ENCODE data around the gene INTS6. TPM values are rescaled to one million over a fixed set of nuclear protein-coding genes. Genes with fewer than 3 reads are reported as not detected.

The INTS6 gene
- total and polyA plus RNA-seq, 4 donors, result 9.8 to 51.6 (median 25.2) TPM

DNA sequence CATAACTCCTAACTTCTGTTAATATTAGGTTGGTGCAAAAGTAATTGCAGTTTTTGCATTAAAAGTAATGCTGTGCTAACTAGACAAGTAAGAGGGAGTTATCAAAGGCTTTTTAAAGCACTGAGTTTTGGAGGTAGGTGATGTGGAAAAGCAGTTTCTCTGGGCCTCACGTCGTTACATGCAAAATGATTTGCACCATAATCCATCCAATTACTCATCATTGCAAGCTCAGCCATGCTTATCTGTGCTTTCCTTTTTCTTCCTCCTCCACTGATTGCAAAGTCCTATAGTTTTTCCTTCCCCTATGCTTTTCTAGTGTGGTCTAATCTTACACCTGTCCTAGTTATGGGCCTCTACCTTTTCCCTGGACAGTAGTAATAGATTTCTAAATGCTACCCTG lies 35.4 kb upstream of the INTS6 start:
- intact Hi-C loops (cut with DNase I), result no loop called here
- H3K4me3 ChIP-seq (ENCODE audit: low read length in 2 of 2), result no peak overlapping the region
- WGBS, 2 donors, result 89 to 93% methylated on average over 2 of the region's 2 CpGs
- no peak overlapping the region for H3K27ac ChIP-seq (ENCODE audit: low read depth in 1 of 2, low read length in 2 of 2)
- no peak for ATAC-seq (ENCODE audit: low FRiP score)
- H3K4me1 ChIP-seq (ENCODE audit: control insufficient read depth in 1 of 2, insufficient read depth in 2 of 2, low read length in 2 of 2), result no peaks in the 10 kb centered on the region
- H3K27me3 ChIP-seq (ENCODE audit: control insufficient read depth in 1 of 2, insufficient read depth in 2 of 2, low read length in 1 of 2), result peaks cover 0 to 1% of the 10 kb centered on the region in 2 donors
- peaks cover 3% of the 10 kb centered on the region for H3K9me3 ChIP-seq (ENCODE audit: control insufficient read depth, low read length)
- no peaks in the 10 kb centered on the region for H3K36me3 ChIP-seq (ENCODE audit: control insufficient read depth in 1 of 2, insufficient read depth in 2 of 2, low read length in 1 of 2)
- DNase-seq, result no peak

DNA sequence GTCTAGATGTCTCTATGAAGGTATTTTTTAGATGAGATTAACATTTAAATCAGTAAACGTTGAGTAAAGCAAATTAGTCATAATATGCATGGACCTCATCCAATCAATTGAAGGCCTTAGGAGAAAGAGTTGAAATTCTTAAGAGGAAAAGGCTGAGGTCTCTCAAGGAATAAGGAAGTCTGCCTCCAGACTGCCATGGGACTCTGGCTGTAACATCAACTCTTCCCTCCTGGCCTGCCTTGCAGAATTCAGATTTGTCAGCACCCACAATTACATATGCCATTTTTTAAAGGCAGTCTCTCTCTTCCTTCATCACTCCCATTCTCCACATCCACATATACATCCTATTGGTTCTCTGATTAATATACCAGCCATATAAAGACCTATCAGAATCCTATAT lies 28.8 kb upstream of the INTS6 start:
- no peak for ATAC-seq (ENCODE audit: low FRiP score)
- WGBS, 2 donors, result 63 to 70% methylated on average over 1 of the region's 1 CpG

DNA sequence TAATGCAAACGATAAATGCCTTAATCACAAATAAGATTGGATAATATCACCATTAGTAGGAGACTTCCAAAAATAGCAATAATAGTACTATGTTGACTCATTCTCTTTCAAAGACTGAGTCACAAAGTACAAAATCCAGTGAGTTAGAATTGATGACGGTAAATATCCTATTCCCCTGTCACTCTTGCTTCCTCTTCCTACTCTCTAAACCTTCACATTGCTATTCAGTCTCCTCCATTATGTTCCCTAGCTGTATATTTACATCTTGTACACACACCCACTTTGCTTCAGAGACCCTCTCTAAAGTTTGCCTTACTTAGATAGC lies 26.3 kb upstream of the INTS6 start:
- 36 to 38% methylated on average over 2 of the region's 2 CpGs for WGBS, 2 donors
- Histone ChIP-seq H3K27me3 (ENCODE audit: control insufficient read depth in 1 of 2, insufficient read depth in 2 of 2, low read length in 1 of 2) (no peaks in the 10 kb centered on the region), H3K36me3 (ENCODE audit: control insufficient read depth in 1 of 2, insufficient read depth in 2 of 2, low read length in 1 of 2) (no peaks in the 10 kb centered on the region), H3K9me3 (ENCODE audit: control insufficient read depth, low read length) (no peaks in the 10 kb centered on the region), H3K27ac (ENCODE audit: low read depth in 1 of 2, low read length in 2 of 2) (no peak overlapping the region), H3K4me3 (ENCODE audit: low read length in 2 of 2) (no peak overlapping the region), H3K4me1 (ENCODE audit: control insufficient read depth in 1 of 2, insufficient read depth in 2 of 2, low read length in 2 of 2) (no peaks in the 10 kb centered on the region)
- intact Hi-C loops (cut with DNase I), result no loop called here
- DNase-seq (no peak), ATAC-seq (ENCODE audit: low FRiP score) (no peak)

More for the DNA sequence above, 28.8 kb upstream of the INTS6 start:
- Histone ChIP-seq H3K27ac (ENCODE audit: low read depth in 1 of 2, low read length in 2 of 2) (no peak overlapping the region), H3K4me3 (ENCODE audit: low read length in 2 of 2) (no peak overlapping the region), H3K9me3 (ENCODE audit: control insufficient read depth, low read length) (no peaks in the 10 kb centered on the region), H3K27me3 (ENCODE audit: control insufficient read depth in 1 of 2, insufficient read depth in 2 of 2, low read length in 1 of 2) (no peaks in the 10 kb centered on the region), H3K4me1 (ENCODE audit: control insufficient read depth in 1 of 2, insufficient read depth in 2 of 2, low read length in 2 of 2) (no peaks in the 10 kb centered on the region), H3K36me3 (ENCODE audit: control insufficient read depth in 1 of 2, insufficient read depth in 2 of 2, low read length in 1 of 2) (no peaks in the 10 kb centered on the region)
- intact Hi-C loops (cut with DNase I), result no loop called here
- DNase-seq, result no peak

DNA sequence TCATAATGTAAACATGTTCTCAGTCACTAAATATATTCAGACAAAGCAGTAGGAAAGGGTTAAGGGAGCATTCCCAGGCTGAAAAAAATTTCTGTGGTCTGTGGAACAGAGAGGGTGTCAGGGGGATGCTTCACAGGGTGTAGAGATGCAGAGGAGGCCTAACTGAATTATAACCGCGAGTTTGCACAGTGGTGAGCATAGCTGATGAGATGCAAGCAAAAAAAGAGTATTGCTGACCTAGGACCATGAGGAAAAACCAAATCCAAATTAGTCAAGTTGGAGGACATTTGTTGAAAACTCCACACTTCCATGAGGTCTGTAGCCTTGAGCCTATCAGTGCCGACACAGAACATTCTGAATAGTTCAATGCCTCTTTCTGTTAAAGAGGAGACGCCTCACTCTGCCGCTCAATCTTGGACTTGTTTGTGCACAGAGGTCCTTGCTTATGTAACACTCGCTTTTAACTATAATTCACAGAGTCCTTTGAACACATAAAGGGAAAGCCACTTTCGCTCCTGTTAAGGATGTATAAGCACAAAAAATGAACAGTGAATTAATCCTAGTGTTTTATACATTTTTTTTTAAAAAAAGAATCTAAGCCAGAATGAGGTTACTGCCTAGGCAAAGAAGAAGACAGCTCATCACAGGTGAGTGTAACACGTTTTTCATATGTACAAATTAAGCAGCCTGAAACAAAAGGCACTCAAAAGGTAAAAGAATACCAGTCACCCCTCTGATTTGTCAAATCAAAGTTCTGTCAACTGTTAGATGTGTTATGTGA lies 25.8 kb upstream of the INTS6 start:
- intact Hi-C loops (cut with DNase I), result no loop called here
- H3K4me3 ChIP-seq (ENCODE audit: low read length in 2 of 2), result no peak overlapping the region
- H3K27ac ChIP-seq (ENCODE audit: low read depth in 1 of 2, low read length in 2 of 2), result no peak overlapping the region
- H3K36me3 ChIP-seq (ENCODE audit: control insufficient read depth in 1 of 2, insufficient read depth in 2 of 2, low read length in 1 of 2), result no peaks in the 10 kb centered on the region
- H3K4me1 ChIP-seq (ENCODE audit: control insufficient read depth in 1 of 2, insufficient read depth in 2 of 2, low read length in 2 of 2), result no peaks in the 10 kb centered on the region
- H3K27me3 ChIP-seq (ENCODE audit: control insufficient read depth in 1 of 2, insufficient read depth in 2 of 2, low read length in 1 of 2), result no peaks in the 10 kb centered on the region
- ATAC-seq (ENCODE audit: low FRiP score) (no peak), DNase-seq (no peak)
- WGBS, 2 donors, result 87 to 88% methylated on average over 8 of the region's 8 CpGs
- H3K9me3 ChIP-seq (ENCODE audit: control insufficient read depth, low read length), result no peaks in the 10 kb centered on the region

DNA sequence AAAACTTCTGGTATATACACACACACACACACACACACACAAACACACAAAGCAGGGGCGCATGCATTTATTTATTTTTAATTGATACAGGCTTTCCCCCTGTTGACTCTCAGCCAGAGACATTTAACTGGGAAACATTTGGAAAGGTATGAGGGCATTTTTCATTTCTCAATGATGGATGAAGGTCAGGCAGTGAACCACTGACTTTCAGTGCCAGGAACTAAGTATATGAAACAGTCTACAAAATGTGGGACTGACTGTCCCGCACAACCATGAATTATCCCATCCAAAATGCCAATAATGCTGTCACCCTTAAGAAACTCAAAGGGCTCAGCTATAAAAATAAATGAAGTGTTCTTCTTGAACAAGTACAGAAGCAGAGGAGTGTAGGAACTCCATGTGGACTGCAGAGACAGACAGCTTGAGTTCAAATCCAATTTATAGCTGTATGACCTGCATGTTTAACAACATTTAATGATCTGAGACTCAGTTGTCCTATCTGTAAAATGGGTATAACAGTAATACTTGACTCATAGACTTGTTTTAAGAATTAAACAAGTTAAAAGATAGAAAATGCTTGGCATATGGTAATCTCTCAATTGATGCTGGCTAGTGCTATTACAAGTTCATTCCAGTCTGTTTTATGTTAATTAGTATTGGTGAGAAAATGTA lies 25.0 kb upstream of the INTS6 start:
- no peaks in the 10 kb centered on the region for H3K27me3 ChIP-seq (ENCODE audit: control insufficient read depth in 1 of 2, insufficient read depth in 2 of 2, low read length in 1 of 2)
- no peaks in the 10 kb centered on the region for H3K4me1 ChIP-seq (ENCODE audit: control insufficient read depth in 1 of 2, insufficient read depth in 2 of 2, low read length in 2 of 2)
- WGBS, 2 donors, result 36 to 55% methylated on average over 2 of the region's 2 CpGs
- ATAC-seq (ENCODE audit: low FRiP score), result no peak
- no peak for DNase-seq
- H3K4me3 ChIP-seq (ENCODE audit: low read length in 2 of 2), result no peak overlapping the region
- no peaks in the 10 kb centered on the region for H3K36me3 ChIP-seq (ENCODE audit: control insufficient read depth in 1 of 2, insufficient read depth in 2 of 2, low read length in 1 of 2)
- H3K9me3 ChIP-seq (ENCODE audit: control insufficient read depth, low read length), result no peaks in the 10 kb centered on the region
- intact Hi-C loops (cut with DNase I), result no loop called here
- H3K27ac ChIP-seq (ENCODE audit: low read depth in 1 of 2, low read length in 2 of 2), result no peak overlapping the region

DNA sequence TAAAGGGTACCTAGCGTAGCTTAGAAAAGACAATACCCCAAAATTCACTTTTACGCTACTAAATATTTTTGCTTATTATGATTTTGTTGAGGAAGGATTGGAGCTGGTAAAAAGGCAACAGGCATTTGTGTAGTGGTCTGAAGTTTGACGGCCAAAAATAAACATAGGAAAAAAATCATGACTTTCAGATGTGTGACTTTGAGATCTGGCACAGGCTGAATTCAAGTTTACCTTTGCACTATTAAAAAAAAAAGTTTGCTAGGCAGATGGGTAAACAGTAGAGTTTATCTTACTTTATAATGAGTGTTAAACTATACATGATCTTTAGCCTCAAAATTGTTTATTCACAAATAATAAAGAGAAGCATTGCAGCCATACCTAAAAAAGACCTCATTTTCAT lies 24.3 kb upstream of the INTS6 start:
- Histone ChIP-seq H3K9me3 (ENCODE audit: control insufficient read depth, low read length) (no peaks in the 10 kb centered on the region), H3K4me3 (ENCODE audit: low read length in 2 of 2) (no peak overlapping the region), H3K27me3 (ENCODE audit: control insufficient read depth in 1 of 2, insufficient read depth in 2 of 2, low read length in 1 of 2) (no peaks in the 10 kb centered on the region), H3K27ac (ENCODE audit: low read depth in 1 of 2, low read length in 2 of 2) (no peak overlapping the region), H3K36me3 (ENCODE audit: control insufficient read depth in 1 of 2, insufficient read depth in 2 of 2, low read length in 1 of 2) (no peaks in the 10 kb centered on the region), H3K4me1 (ENCODE audit: control insufficient read depth in 1 of 2, insufficient read depth in 2 of 2, low read length in 2 of 2) (no peaks in the 10 kb centered on the region)
- no peak for DNase-seq
- 76 to 84% methylated on average over 3 of the region's 3 CpGs for WGBS, 2 donors
- ATAC-seq (ENCODE audit: low FRiP score), result no peak
- intact Hi-C loops (cut with DNase I), result no loop called here

DNA sequence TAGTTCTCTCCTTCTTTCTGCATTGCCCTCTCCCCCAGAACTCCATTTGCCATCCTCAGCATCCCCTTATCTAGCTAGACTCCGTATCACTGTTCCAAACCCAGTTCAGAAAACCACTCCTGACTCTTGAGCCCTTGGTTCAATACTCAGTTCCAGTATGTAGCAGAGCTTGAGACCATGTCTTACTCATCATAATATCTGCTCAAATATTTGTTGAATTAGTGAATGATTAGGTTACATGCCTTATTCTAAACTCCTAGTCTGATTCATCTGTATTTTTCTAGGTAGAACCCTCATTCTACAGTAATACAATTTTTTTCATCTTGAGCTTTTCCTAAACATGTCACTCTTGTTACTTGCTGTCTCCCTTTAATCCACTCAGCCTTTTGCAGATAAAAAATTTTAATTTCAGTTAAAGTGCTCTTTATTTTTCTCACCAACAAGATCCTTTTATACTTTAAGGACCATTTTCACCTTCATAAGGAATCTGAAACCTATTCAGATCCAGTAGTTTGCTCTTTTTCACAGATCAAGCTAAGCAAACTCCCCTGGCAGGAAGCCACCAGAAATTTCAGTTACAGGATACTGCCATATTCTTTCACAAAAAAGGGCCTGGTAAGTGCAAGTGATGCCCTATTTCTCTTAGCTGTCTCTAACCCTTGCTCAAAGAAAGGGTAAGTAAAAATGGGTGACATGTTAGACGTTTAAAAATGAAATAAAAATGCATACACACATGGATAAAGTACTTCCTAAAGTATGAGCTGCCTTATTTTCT lies 23.1 kb upstream of the INTS6 start:
- DNase-seq, result no peak
- Histone ChIP-seq H3K36me3 (ENCODE audit: control insufficient read depth in 1 of 2, insufficient read depth in 2 of 2, low read length in 1 of 2) (no peaks in the 10 kb centered on the region), H3K4me1 (ENCODE audit: control insufficient read depth in 1 of 2, insufficient read depth in 2 of 2, low read length in 2 of 2) (no peaks in the 10 kb centered on the region), H3K27me3 (ENCODE audit: control insufficient read depth in 1 of 2, insufficient read depth in 2 of 2, low read length in 1 of 2) (no peaks in the 10 kb centered on the region), H3K27ac (ENCODE audit: low read depth in 1 of 2, low read length in 2 of 2) (no peak overlapping the region), H3K9me3 (ENCODE audit: control insufficient read depth, low read length) (no peaks in the 10 kb centered on the region), H3K4me3 (ENCODE audit: low read length in 2 of 2) (no peak overlapping the region)
- 75 to 76% methylated on average over 2 of the region's 2 CpGs for WGBS, 2 donors
- ATAC-seq (ENCODE audit: low FRiP score), result no peak
- intact Hi-C loops (cut with DNase I), result no loop called here

DNA sequence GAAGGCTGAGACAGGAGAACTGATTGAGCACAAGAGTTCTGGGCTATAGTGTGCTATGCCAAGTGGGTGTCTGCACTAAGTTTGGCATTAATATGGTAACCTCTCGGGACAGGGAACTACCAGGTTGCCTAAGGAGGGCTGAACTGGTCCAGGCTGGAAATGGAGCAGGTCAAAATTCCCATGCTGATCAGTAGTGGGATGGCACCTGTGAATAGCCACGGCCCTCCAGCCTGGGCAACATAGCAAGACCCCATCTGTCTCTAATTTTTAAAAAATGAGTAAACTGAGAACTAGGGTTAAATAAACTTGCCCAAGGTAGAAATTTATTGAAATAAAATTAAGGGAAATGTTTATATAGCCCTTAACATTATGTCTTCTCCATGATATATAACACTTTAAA lies 17.0 kb upstream of the INTS6 start:
- H3K36me3 ChIP-seq (ENCODE audit: control insufficient read depth in 1 of 2, insufficient read depth in 2 of 2, low read length in 1 of 2), result no peaks in the 10 kb centered on the region
- no peak overlapping the region for H3K4me3 ChIP-seq (ENCODE audit: low read length in 2 of 2)
- DNase-seq (no peak), ATAC-seq (ENCODE audit: low FRiP score) (no peak)
- H3K27ac ChIP-seq (ENCODE audit: low read depth in 1 of 2, low read length in 2 of 2), result no peak overlapping the region
- no peaks in the 10 kb centered on the region for H3K27me3 ChIP-seq (ENCODE audit: control insufficient read depth in 1 of 2, insufficient read depth in 2 of 2, low read length in 1 of 2)
- H3K4me1 ChIP-seq (ENCODE audit: control insufficient read depth in 1 of 2, insufficient read depth in 2 of 2, low read length in 2 of 2), result no peaks in the 10 kb centered on the region
- intact Hi-C loops (cut with DNase I), result no loop called here
- 91 to 94% methylated on average over 2 of the region's 2 CpGs for WGBS, 2 donors
- H3K9me3 ChIP-seq (ENCODE audit: control insufficient read depth, low read length), result no peaks in the 10 kb centered on the region

Measured in aorta (tissue), 5 donors.